Small intestine (tissue), 7 donors: ENCODE measurements around the gene RBFOX2. TPM values are rescaled to one million over a fixed set of nuclear protein-coding genes. Genes with fewer than 3 reads are reported as not detected.

ENCODE experiments used
- DNase-seq, 2 donors: peaks; one replicate each; pipeline versions ENCODE4 v3.0.0 to v3.0.0-alpha.2; 2013
- FAIRE-seq: peaks from 2 replicates; lab custom pipeline; 2012; peaks lifted over from hg19 to GRCh38; lab: Jason Lieb, UNC
- H3K27ac ChIP-seq, 3 donors: one replicate each; pipeline ENCODE4 v1.5.1; 2013; ENCODE audit warnings: low read length in 2 of 3, mild to moderate bottlenecking in 2 of 3, control low read depth in 1 of 3, inconsistent platforms in 1 of 3, low read depth in 1 of 3, moderate library complexity in 1 of 3
- H3K27me3 ChIP-seq, 3 donors: one replicate each; pipeline ENCODE4 v1.6.1; 2013; ENCODE audit warnings: low read length in 3 of 3, inconsistent platforms in 1 of 3; ENCODE audit not compliant: control insufficient read depth in 3 of 3, insufficient read depth in 3 of 3
- H3K36me3 ChIP-seq, 3 donors: one replicate each; pipeline ENCODE4 v1.6.1; 2013; ENCODE audit warnings: low read length in 3 of 3, inconsistent platforms in 1 of 3, low read depth in 1 of 3, mild to moderate bottlenecking in 1 of 3, moderate library complexity in 1 of 3; ENCODE audit not compliant: control insufficient read depth in 3 of 3, insufficient read depth in 2 of 3
- H3K4me1 ChIP-seq, 3 donors: one replicate each; pipeline ENCODE4 v1.6.1; 2013; ENCODE audit warnings: low read length in 2 of 3, inconsistent platforms in 1 of 3, low read depth in 1 of 3, mild to moderate bottlenecking in 1 of 3, moderate library complexity in 1 of 3; ENCODE audit not compliant: control insufficient read depth in 3 of 3, insufficient read depth in 2 of 3
- H3K4me3 ChIP-seq, 3 donors: one replicate each; pipeline ENCODE4 v1.5.1; 2013; ENCODE audit warnings: low read length in 3 of 3, control low read depth in 1 of 3, inconsistent platforms in 1 of 3, low read depth in 1 of 3, mild to moderate bottlenecking in 1 of 3, moderate library complexity in 1 of 3
- H3K9me3 ChIP-seq, 2 donors: one replicate each; pipeline ENCODE4 v1.6.1; 2013; ENCODE audit warnings: low read depth in 1 of 2, low read length in 1 of 2; ENCODE audit not compliant: control insufficient read depth in 2 of 2, insufficient read depth in 1 of 2
- WGBS, 3 donors: extraction: QIAGEN DNeasy Blood & Tissue Kit; methylation state at CpG; one replicate each; pipeline ENCODE4 v1.1.7; 2013; 5-methylcytosine and 5-hydroxymethylcytosine counted together
- polyA plus RNA-seq, 4 donors: library from polyadenylated mRNA; stranded (reverse) in 3 of 4; unstranded in 1 of 4; fragments of 200-250 nt in 3 of 4; fragments of 120-200 nt in 1 of 4; gene quantifications; one replicate each; pipeline versions ENCODE4 v1.2.1 to v1.2.3, GENCODE V29; 2013
- donor health status: healthy with polysubstance abuse.
- donor health status: control.
- donor health status: control.
- donor health status: Bipolar disorder and iron deficiency.
- donor health status: healthy.

RBFOX2 gene
- polyA plus RNA-seq, 4 donors, result 12.3 to 43.1 (median 23.8) TPM

DNA sequence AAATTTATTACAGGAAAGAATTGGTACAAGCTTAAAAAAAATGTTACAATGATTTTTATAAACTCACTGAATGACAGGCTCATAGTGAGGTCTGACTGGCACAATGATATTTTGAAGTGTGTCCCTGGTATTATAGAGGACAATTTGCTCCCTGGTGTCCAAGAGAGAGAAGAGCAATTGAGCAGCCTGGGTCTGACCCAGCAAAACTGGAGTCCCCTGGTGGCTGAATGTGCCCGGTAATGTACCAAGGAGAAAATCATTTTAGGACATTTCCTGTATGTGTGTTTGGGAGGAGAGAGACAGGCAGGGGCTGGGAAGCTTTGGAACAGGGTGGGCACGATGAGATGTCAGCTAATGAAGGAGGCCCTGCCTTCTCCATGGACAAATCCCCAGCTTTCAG is 185.7 kb downstream of the RBFOX2 start:
- DNase-seq, result peak in 1 of 2 donors; percentile 57
- FAIRE-seq, result no peak
- Histone ChIP-seq H3K27ac (peak overlapping the region in 1 of 3 donors; percentile 27), H3K4me3 (no peak overlapping the region), H3K36me3 (no peaks in the 10 kb centered on the region), H3K9me3 (no peaks in the 10 kb centered on the region), H3K27me3 (no peaks in the 10 kb centered on the region), H3K4me1 (peaks cover 0 to 12% (median 6%) of the 10 kb centered on the region in 3 donors)
- WGBS, 3 donors, result 38 to 44% (median 40%) methylated on average over 2 of the region's 2 CpGs

DNA sequence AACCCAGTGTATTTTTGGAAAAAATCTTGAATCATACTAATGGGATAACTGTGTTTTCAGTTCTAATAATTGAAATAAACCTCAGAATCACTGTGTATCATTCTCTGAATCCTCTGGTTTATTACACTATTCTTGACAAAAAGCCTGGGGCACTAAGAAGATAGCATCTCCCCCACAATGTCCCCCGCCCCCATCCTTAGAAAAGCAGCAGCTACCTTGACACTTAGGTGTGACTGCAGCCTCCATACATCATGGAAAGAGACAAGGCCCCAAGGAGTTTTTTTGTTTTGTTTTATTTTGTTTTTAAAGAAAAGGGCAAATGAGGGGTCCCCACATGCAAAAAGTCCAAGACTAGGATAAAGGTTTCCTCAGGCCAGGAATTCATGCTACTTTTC is 186.1 kb downstream of the RBFOX2 start:
- H3K27ac ChIP-seq, result no peak overlapping the region
- no peaks in the 10 kb centered on the region for H3K9me3 ChIP-seq

DNA sequence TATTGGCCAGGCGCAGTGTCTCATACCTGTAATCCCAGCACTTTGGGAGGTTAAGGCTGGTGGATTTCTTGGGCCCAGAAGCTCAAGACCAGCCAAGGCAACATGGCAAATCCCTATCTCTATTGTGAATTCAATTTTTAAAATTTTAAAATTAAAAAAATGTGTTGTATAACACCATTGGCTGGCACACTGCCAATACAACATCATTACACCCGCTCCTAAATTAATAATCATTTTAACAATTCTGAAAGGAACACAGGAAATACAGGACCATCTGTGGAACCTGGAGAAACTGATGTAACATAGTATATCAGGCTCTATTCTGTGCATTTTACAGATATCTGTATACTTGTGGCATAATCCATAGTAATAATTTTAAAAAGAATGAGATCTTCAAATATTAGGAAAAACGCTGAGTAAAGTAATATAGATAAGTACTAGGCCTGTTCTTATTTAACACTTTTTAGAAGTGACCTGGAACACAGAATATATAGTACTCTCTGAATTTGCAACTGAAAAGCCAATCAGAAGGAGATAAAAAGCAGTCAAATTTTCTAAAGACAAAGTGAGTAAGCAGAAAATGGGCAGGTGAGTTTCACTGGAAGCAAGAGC is 186.6 kb downstream of the RBFOX2 start:
- Histone ChIP-seq H3K36me3 (no peaks in the 10 kb centered on the region), H3K4me1 (peaks cover 0 to 12% (median 10%) of the 10 kb centered on the region in 3 donors), H3K27ac (no peak overlapping the region), H3K4me3 (no peak overlapping the region), H3K27me3 (no peaks in the 10 kb centered on the region), H3K9me3 (no peaks in the 10 kb centered on the region)
- FAIRE-seq, result no peak
- whole genome bisulfite sequencing, 3 donors, result 78 to 84% (median 80%) methylated on average over 3 of the region's 3 CpGs
- no peak for DNase-seq

More for the DNA sequence above, 186.1 kb downstream of the RBFOX2 start:
- H3K4me1 ChIP-seq, result peaks cover 0 to 12% (median 6%) of the 10 kb centered on the region in 3 donors
- no peak for FAIRE-seq
- 89 to 100% (median 97%) methylated on average over 1 of the region's 1 CpG for WGBS, 3 donors
- H3K4me3 ChIP-seq, result no peak overlapping the region
- DNase-seq, result no peak
- no peaks in the 10 kb centered on the region for H3K27me3 ChIP-seq
- no peaks in the 10 kb centered on the region for H3K36me3 ChIP-seq

DNA sequence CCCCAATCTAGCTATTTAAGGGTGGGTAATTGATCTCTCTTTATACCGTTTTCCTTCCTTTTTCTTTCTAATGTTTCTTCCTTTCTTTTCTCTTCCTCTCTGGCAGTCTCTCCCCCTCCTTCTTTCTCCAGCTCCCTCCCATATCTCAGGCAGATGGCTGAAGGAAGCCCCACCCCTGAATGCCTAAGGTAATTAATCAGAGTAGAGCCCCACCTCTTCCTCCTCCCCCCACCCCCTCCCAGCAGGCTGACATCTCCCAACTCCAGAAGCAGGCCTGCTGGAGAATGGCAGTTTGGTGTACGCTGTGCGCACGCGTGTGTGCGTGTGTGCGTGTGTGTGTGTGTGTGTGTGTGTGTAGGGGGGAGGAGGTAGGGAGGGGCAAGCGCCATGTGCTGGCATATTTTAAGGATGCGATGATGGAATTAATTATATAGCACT is 188.3 kb downstream of the RBFOX2 start:
- Histone ChIP-seq H3K36me3 (no peaks in the 10 kb centered on the region), H3K9me3 (no peaks in the 10 kb centered on the region), H3K27ac (peak overlapping the region; percentile 62 to 82 (median 66)), H3K4me1 (peaks cover 0 to 15% (median 10%) of the 10 kb centered on the region in 3 donors), H3K4me3 (peak overlapping the region in 2 of 3 donors; percentile 54 to 80), H3K27me3 (no peaks in the 10 kb centered on the region)
- DNase-seq (peak; percentile 93 to 96), FAIRE-seq (no peak)
- 10 to 21% (median 14%) methylated on average over 9 of the region's 9 CpGs for WGBS, 3 donors

DNA sequence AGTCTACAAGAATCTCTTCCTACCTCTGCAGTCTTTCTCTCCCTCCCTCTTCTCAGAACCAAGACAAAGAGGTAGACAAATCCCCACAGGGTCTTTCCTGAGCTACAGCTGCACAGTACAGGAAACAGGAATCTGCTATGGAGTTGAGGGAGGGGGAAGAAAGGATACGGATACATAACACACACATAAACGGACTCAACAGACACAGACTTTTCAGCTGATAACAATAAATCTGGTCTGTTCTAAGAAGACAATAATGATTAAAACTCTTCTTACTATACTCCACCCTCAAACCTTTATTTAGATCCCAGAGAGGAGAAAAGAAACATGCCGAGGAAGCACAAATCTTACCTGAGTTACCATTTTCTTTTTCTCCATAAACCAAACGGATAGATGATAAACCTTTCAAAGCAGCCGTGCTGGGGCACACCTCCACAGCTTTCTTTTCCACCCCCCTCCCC is 188.8 kb downstream of the RBFOX2 start:
- H3K4me1 ChIP-seq, result peaks cover 0 to 19% (median 14%) of the 10 kb centered on the region in 3 donors
- peak in 1 of 2 donors; percentile 67 for DNase-seq
- H3K36me3 ChIP-seq, result no peaks in the 10 kb centered on the region
- peak overlapping the region in 2 of 3 donors; percentile 54 to 80 for H3K4me3 ChIP-seq
- no peaks in the 10 kb centered on the region for H3K9me3 ChIP-seq
- no peaks in the 10 kb centered on the region for H3K27me3 ChIP-seq
- 2 to 3% (median 2%) methylated on average over 5 of the region's 5 CpGs for WGBS, 3 donors
- FAIRE-seq, result no peak
- peak overlapping the region; percentile 62 to 82 (median 66) for H3K27ac ChIP-seq

DNA sequence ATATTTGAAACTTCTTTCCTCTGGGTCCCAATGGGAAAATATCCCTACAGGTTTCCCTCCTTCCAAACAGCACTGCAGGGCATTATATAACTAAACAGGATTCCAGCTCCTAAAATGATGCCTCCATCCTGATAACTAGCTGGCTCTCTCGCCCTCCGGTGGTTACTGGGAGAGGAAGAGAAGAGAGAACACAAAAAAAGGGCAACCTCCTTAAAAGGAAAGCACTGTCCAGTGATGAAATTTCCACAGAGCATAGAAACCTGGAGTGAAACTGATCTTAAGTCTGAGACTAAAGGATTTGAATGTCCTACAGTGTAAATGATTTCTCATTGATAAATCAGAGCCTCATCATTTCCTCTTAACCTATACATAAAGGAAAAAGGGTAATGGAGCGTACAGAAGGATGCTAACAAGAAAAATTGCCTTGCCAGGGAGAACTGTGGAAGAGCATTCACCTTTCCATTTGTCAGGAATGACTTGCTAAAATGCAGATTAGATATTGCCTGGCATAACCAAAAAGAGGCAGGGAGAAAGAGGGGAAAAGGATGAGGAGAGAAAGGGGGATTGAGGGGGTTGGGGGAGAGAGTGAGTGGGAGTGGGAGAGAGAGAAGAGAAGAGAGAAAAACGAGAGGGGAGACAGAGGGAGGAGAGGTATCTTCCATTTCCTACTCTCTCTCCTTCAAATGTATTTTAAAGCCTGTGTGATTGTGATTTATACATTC is 189.6 kb downstream of the RBFOX2 start:
- Histone ChIP-seq H3K9me3 (no peaks in the 10 kb centered on the region), H3K4me1 (peaks cover 0 to 25% (median 18%) of the 10 kb centered on the region in 3 donors), H3K27me3 (no peaks in the 10 kb centered on the region), H3K27ac (peak overlapping the region; percentile 41 to 66 (median 62)), H3K36me3 (no peaks in the 10 kb centered on the region), H3K4me3 (peak overlapping the region in 2 of 3 donors; percentile 54 to 80)
- FAIRE-seq (no peak), DNase-seq (peak; percentile 33 to 36)
- WGBS, 3 donors, result 15 to 22% (median 17%) methylated on average over 4 of the region's 4 CpGs

DNA sequence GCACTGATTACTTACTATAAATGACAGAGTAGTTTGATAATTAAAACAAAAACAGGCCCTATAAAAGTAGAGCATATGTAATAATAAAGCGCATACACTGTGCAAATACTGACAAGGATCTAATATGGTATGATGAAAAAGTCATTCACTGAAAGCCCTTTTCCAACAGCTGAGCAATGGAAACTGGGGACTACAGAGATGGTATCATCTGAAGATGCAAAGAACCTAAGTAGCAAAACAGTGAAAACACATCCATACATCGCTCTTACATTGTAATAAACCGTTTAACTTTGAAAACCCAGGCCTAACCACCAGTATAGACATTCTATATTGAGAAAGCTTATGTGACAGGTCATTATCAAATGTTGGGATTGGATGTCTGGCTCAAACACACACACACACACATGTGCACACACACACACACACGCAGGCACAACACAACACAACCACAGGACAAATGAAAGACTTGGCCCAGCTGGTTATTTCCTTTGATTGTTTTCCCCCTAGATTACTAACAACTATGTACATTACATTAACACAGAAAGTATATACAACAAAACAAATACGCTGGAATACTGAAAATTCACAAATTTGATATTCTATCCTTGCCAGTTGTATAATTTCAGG is 191.4 kb downstream of the RBFOX2 start:
- no peaks in the 10 kb centered on the region for H3K9me3 ChIP-seq
- H3K4me1 ChIP-seq, result peaks cover 0 to 25% (median 13%) of the 10 kb centered on the region in 3 donors
- no peak for DNase-seq
- peak overlapping the region in 1 of 3 donors; percentile 28 for H3K4me3 ChIP-seq
- 75 to 79% (median 79%) methylated on average over 5 of the region's 5 CpGs for WGBS, 3 donors
- no peak overlapping the region for H3K27ac ChIP-seq
- H3K36me3 ChIP-seq, result no peaks in the 10 kb centered on the region
- FAIRE-seq, result no peak
- no peaks in the 10 kb centered on the region for H3K27me3 ChIP-seq

DNA sequence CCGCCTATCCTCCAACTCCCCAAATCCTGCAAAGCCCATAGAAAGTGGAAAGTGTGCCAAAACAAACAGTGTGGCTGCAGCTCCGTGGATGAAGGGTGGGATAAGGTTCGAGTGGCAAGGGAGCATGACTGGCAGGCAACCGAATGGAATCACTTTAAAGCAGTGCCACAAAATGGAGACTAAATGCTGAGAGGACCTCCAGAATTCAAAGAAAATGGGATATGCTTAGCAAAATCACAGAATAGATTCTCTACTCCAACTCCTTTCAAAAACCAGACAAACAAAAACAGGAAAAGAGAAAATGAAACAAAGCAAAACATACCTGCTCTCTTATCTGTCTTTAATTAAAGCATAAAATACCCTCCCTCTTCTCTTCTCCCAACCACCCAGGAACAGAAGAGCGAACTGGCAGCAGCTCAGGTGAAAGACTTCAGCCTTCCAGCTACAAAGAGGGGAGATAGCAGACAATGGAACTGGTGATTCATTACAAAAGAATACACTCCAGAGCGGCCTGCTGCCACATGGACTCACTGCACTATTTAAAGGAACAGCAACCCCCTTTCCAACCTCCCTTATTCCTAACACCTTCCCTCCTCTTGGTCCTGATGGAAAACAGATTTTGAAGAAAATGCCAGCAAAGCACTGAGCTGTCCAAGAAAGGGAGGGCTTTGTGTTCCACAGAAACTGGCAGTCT is 192.5 kb downstream of the RBFOX2 start:
- Histone ChIP-seq H3K36me3 (no peaks in the 10 kb centered on the region), H3K4me1 (peaks cover 0 to 25% (median 13%) of the 10 kb centered on the region in 3 donors), H3K4me3 (peak overlapping the region in 2 of 3 donors; percentile 23 to 49), H3K27me3 (no peaks in the 10 kb centered on the region), H3K9me3 (no peaks in the 10 kb centered on the region), H3K27ac (peak overlapping the region; percentile 56 to 74 (median 60))
- DNase-seq, result peak; percentile 72 to 80
- no peak for FAIRE-seq
- 7 to 20% (median 17%) methylated on average over 6 of the region's 6 CpGs for WGBS, 3 donors
